Muscle of back (tissue), 13 donors: ENCODE data around the gene GOLGA7B. TPM values are rescaled to one million over a fixed set of nuclear protein-coding genes. Genes with fewer than 3 reads are reported as not detected.
A peak's percentile ranks its signal among the peaks of the same experiment; 100 is the strongest.

Experiments used
- DNase-seq, 3 donors: peaks; one replicate each; pipeline versions ENCODE4 v3.0.0 to v3.0.0-alpha.2; 2013
- long read RNA-seq, 9 donors: transcript quantifications; one replicate each; lab custom pipeline, GENCODE V29; 2026
- polyA plus RNA-seq, 10 donors: library from polyadenylated mRNA; unstranded; fragments of 120-200 nt; gene quantifications; one replicate each; pipeline ENCODE4 v1.2.1, GENCODE V29; 2013; ENCODE audit not compliant: insufficient read length in 10 of 10

The GOLGA7B gene
- polyA plus RNA-seq = under 1 TPM; 0.08 to 0.50 (median 0.16) TPM
- long read RNA-seq, donor 1 = 0 reads
- long read RNA-seq, donor 2 = 0 reads
- long read RNA-seq, donor 3 = 0 reads
- long read RNA-seq, donor 4 = 0 reads
- long read RNA-seq, donor 5 = 0 reads
- long read RNA-seq, donor 6 = 0 reads
- long read RNA-seq, donor 7 = 0 reads
- long read RNA-seq, donor 8 = 0 reads
- long read RNA-seq, donor 9 = 0 reads

- peak; percentile 28 to 68 (median 54) for DNase-seq
Observed at GRCh38 chr10:97849687-97850402, at the start of gene GOLGA7B. TSS of gene GOLGA7B (plus strand) at chr10:97849843. CDS start at chr10:97850304, 461 bp downstream.

DNA sequence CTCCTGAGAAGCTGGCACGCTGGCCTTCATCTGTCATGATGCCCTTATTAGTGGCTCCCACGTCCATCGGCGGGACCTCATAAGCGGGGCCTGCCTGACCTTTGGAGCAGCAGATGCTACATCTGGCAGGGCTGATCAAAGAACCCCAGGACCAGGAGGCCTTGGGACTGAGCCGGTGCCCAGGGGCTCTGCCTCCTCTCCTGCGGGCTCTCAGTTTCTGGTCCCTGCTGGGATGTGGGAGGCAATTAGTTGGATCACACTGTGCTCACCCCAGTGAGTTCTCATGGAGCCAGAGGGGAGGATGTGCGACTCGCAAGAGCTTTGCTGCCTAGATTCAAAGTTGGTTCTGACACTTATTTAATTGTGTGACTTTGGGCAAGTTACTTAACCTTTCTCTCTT, 49.2 kb upstream of the GOLGA7B start:
- no peak for DNase-seq

GRCh38 chr10:97801422-97801821, 48.2 kb upstream of the GOLGA7B start:
- DNase-seq = no peak

GRCh38 chr10:97805096-97805884, 44.4 kb upstream of the GOLGA7B start:
- peak in 1 of 3 donors; percentile 21 for DNase-seq

GRCh38 chr10:97805949-97806348, 43.7 kb upstream of the GOLGA7B start:
- DNase-seq = no peak

DNA sequence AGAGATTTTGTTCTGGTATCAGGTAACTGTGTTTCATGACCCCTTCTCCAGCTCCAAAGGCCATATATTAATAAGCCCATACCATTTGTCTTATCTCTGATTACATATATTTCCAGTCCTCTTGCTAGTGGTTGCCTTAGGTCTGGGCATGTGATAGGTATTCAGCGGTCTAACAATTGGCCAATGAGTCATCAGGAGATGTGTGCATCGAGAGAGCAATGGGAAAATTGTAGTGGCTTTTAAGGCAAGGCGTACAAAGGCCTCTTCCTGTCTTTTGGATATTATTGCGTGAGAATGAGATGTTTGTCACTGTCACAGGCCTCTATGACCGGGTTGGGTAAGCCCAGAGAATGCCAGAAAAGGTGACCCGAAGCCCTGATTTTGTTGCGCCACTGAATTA, 39.2 kb upstream of the GOLGA7B start:
- DNase-seq = no peak

DNA sequence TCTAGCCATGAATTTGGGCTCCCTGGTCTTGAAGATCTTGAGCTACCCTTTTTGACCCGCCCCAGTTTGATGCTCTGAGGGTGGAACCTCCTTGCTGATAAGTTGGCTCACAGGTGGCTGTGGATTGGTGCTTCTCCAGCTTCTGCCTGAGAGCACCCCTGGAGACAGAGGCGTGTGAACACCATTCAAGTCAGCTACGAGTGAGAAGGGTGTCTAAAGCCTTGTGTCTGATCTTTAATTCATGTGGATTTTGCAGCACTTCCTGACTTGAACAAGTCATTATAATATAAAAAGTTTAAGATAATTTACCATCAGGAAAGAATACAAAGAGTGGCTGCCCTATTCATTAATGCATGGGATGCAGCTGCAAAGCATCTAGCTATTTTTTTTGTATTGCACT, 37.7 kb upstream of the GOLGA7B start:
- no peak for DNase-seq

DNA sequence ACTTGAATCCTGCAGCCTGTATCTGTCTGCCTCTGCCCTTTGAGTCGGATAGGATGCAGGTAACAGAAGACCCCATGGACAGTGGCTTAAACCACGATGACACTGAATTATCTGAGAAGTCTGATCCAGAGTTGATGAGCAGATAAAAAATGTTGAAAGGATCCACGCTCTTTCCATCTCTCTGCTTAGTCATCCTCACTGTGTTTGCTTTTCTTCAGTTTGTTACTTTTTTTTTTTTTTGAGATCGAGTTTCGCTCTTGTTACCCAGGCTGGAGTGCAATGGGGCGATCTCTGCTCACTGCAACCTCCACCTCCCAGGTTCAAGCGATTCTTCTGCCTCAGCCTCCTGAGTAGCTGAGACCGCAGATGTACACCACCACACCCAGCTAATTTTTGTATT, 36.9 kb upstream of the GOLGA7B start:
- no peak for DNase-seq

GRCh38 chr10:97813311-97813710, 36.3 kb upstream of the GOLGA7B start:
- DNase-seq = no peak

DNA sequence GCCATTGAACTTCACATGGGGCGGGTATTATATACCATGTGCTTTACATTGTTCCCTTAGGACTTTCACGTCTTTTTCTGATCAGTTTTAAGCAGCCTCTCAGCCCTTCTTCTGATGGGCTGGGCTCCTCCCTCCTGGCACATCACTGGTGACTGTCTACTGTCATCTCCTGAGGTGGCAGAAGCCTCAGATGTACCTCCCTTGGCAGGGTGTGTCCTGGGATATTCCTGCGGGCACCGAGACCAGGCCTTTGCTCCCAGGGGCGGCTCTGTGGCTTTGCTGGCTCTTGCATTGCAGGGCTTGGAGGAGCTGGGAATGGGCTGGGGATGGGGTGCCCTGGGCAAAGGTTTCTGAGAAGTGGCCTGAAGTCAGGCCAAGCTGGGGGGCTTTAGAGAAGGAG, 34.6 kb upstream of the GOLGA7B start:
- DNase-seq = no peak

GRCh38 chr10:97816609-97817008, 33.0 kb upstream of the GOLGA7B start:
- DNase-seq = no peak

DNA sequence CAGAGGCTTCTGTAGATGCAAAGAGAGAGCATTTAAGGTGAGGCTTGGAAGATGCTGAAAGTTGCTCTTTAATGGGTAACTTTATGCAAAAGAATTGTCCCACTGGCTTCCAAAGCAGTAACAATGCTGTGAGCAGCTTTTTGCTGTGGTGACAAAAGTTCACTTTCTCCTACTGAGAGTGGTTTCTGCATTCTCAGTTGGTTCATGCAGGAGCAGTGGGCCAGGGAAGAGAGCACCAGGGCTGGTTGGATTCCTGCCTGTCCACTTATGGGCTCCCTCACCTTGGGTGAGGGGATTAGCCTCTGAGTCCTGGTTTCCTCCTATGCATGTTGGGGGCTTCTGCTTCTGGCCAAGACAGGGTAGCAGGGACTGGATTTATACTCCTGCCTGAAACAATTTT, 31.1 kb upstream of the GOLGA7B start:
- DNase-seq = no peak

DNA sequence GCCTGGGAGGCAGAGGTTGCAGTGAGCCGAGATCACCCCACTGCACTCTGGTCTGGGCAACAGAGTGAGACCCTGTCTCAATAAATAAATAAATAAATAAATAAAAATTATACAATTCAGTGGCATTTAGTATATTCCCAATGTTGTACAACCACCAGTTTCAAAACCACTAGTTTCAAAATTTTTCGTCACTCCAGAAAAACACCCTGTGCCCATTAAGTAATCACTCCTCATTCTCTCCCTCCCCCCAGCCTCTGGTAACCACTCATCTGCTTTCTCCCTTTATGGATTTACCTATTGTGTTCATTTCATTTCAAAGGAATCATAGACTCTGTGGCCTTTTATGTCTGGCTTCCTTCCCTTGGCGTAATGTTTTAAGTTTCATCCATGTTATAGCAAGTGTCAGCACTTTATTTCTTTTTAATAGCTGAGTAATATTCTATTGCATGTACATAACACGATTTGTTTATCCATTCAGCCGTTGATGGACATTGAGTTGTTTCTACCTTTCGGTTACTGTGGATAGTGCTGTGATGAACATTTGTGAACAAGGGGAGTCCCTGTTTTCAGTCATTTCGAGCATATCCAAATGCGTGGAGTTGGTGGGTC, 29.4 kb upstream of the GOLGA7B start:
- no peak for DNase-seq

- DNase-seq = no peak
Observed at GRCh38 chr10:97821308-97822038, 28.2 kb upstream of the GOLGA7B start.

- DNase-seq = no peak
Observed at GRCh38 chr10:97822261-97822687, 27.4 kb upstream of the GOLGA7B start.

GRCh38 chr10:97823734-97824133, 25.9 kb upstream of the GOLGA7B start:
- no peak for DNase-seq

GRCh38 chr10:97825020-97825760, 24.5 kb upstream of the GOLGA7B start:
- peak in 2 of 3 donors; percentile 30 to 64 for DNase-seq

GRCh38 chr10:97826892-97827291, 22.8 kb upstream of the GOLGA7B start:
- no peak for DNase-seq

DNA sequence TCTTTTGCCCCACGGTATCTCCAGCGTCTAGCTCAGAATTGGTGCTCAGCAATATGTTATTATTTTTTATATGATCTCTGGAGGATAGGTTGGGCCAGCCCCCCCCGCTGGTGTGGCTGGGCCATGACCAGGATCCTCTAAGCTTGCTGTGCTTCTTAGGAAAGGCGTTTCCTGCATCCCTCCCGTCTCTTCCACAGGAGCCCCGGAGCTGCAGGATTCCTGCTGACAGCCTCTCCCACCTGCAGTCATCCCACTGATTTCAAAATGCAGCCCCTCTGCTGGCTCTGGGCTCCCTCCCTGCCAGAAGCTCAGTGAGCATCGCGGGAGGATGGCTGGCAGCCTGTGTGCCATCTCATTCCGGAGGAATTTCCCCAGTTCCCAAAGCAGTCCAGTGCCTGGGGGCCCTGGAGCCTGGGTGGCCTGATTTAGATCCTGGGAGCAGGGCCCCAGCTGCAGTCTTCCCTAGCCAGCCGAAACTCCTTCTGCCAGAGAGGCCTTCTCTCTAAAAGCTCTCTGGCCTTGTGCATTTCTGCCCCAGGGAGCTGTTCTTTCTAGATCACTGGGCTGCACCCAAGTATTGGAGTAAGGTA, 21.8 kb upstream of the GOLGA7B start:
- DNase-seq = peak in 1 of 3 donors; percentile 37

- DNase-seq = no peak
Observed at GRCh38 chr10:97828721-97829120, 20.9 kb upstream of the GOLGA7B start.
